ENCODE measurements around the gene FGGY.

DNA sequence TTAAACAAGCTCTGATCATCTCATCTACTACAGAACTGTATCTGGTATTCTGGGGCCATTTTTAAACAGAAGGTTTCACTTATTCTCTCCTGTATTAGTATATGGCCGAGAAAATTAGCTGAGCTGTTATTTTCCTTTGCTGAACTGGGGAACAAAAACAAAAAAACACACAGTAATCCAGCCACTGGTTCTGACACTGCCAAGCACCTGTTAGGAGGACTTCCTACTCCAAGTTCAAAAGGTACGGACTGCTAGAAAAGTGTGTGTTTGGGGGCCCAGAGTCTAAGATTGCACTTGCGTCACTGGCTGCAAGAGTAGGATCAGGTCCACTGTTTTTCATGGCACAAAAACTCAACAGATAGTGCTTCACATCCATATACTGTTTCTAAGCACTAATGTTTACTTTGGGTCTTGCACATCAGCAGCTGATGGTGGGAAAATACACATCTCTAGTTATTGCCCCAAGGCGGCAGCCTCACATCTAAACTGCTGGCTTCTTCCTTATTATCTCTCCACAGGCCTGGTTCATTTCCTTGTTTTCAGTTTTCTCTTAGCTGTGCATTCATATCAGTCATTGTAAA, 226.1 kb downstream of the FGGY start:
- no peak for TF ChIP-seq POLR2A (IDR thresholded peaks at IDR 0.05)
- TF ChIP-seq, protein P1, sequence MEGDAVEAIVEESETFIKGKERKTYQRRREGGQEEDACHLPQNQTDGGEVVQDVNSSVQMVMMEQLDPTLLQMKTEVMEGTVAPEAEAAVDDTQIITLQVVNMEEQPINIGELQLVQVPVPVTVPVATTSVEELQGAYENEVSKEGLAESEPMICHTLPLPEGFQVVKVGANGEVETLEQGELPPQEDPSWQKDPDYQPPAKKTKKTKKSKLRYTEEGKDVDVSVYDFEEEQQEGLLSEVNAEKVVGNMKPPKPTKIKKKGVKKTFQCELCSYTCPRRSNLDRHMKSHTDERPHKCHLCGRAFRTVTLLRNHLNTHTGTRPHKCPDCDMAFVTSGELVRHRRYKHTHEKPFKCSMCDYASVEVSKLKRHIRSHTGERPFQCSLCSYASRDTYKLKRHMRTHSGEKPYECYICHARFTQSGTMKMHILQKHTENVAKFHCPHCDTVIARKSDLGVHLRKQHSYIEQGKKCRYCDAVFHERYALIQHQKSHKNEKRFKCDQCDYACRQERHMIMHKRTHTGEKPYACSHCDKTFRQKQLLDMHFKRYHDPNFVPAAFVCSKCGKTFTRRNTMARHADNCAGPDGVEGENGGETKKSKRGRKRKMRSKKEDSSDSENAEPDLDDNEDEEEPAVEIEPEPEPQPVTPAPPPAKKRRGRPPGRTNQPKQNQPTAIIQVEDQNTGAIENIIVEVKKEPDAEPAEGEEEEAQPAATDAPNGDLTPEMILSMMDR (IDR thresholded peaks at IDR 0.05 in 4 of 5, conservative IDR thresholded peaks at IDR 0.05 in 1 of 5) = no peak
